CD4-positive, alpha-beta T cell (primary cell): ENCODE results near the gene JTB. TPM values are rescaled to one million over a fixed set of nuclear protein-coding genes. Genes with fewer than 3 reads are reported as not detected.

ENCODE experiments used
- ATAC-seq: fragments of 200-7000 bp; cut with Tn5 transposase; one replicate; pipeline ENCODE4 v1.10.0; 2022; ENCODE audit warnings: mild to moderate bottlenecking; ENCODE audit not compliant: poor library complexity
- CTCF ChIA-PET: fragments of 350-600 bp; sonication (Branson Sonifier 250); formaldehyde crosslinking; loops from one replicate; lab custom pipeline; 2021; ENCODE audit warnings: antibody characterized with exemption, inconsistent platforms; lab: Charles Lee
- POLR2A ChIA-PET: fragments of 350-600 bp; sonication (Branson Sonifier 250); formaldehyde crosslinking; loops from one replicate; lab custom pipeline; 2021; ENCODE audit warnings: antibody characterized with exemption, inconsistent platforms; lab: Charles Lee
- DNase-seq, 14 experiments: peaks; one replicate each; pipeline ENCODE4 v3.0.0-alpha.2; 2013 to 2020; ENCODE audit warnings: mixed read lengths in 2 of 14
- H3K27ac ChIP-seq, 2 donors: one replicate each; pipeline versions ENCODE4 v1.5.1 to v1.7.0; 2013; ENCODE audit warnings: low read length in 2 of 2, low read depth in 1 of 2, mild to moderate bottlenecking in 1 of 2
- H3K27me3 ChIP-seq, 2 experiments: 1 replicate in 1 of 2; 2 replicates in 1 of 2; pipeline versions ENCODE4 v1.6.1 to v1.7.0; 2013; ENCODE audit warnings: low read length in 2 of 2, control low read depth in 1 of 2, mild to moderate bottlenecking in 1 of 2, moderate library complexity in 1 of 2; ENCODE audit not compliant: insufficient read depth in 2 of 2, control insufficient read depth in 1 of 2
- H3K36me3 ChIP-seq: one replicate; pipeline ENCODE4 v1.6.1; 2013; ENCODE audit warnings: low read length, control low read depth; ENCODE audit not compliant: insufficient read depth
- H3K4me1 ChIP-seq: one replicate; pipeline ENCODE4 v1.6.1; 2013; ENCODE audit warnings: low read length, control low read depth; ENCODE audit not compliant: insufficient read depth
- H3K4me3 ChIP-seq: one replicate; pipeline ENCODE4 v1.5.1; 2013; ENCODE audit warnings: mild to moderate bottlenecking, low read length, moderate library complexity
- H3K9me3 ChIP-seq, 2 experiments: 1 replicate in 1 of 2; 2 replicates in 1 of 2; pipeline versions ENCODE4 v1.6.1 to v1.7.0; 2013; ENCODE audit warnings: low read length in 2 of 2, mild to moderate bottlenecking in 2 of 2, control low read depth in 1 of 2, moderate library complexity in 1 of 2; ENCODE audit not compliant: control insufficient read depth in 1 of 2, insufficient read depth in 1 of 2
- H3K27ac Mint-ChIP-seq: one replicate; pipeline ENCODE4 v1.8.0; 2020; ENCODE audit warnings: mixed read lengths
- H3K27me3 Mint-ChIP-seq: one replicate; pipeline ENCODE4 v1.8.0; 2021; ENCODE audit warnings: mixed read lengths
- H3K36me3 Mint-ChIP-seq: one replicate; pipeline ENCODE4 v1.8.0; 2021; ENCODE audit warnings: low read depth, mixed read lengths
- H3K4me1 Mint-ChIP-seq: one replicate; pipeline ENCODE4 v1.8.0; 2021; ENCODE audit warnings: low read depth, mixed read lengths
- H3K4me3 Mint-ChIP-seq: one replicate; pipeline ENCODE4 v1.8.0; 2020; ENCODE audit warnings: mild to moderate bottlenecking, mixed read lengths
- H3K9me3 Mint-ChIP-seq: one replicate; pipeline ENCODE4 v1.8.0; 2020; ENCODE audit warnings: mixed read lengths
- intact Hi-C, 2 experiments: fragments of 100-400 bp; cut with DNase I in 1 of 2; cut with micrococcal nuclease in 1 of 2; formaldehyde crosslinking; loops; one replicate each; pipeline versions ENCODE4 v1.15.1 to v1.9.0; 2023 to 2025; cut with DNase I, micrococcal nuclease
- total RNA-seq, 174 experiments: library from RNA in 2 of 174; stranded (reverse) in 2 of 174; gene quantifications; one replicate each; pipeline ENCODE4 v1.2.3 and lab custom pipeline; 2021 to 2026
- TF ChIP-seq, protein P1 (sequence below): fragments of 200-600 bp; IDR thresholded peaks from one replicate; pipeline ENCODE4 v1.8.0; 2022; ENCODE audit warnings: antibody characterized with exemption, mild to moderate bottlenecking

Gene JTB
- total RNA-seq, 2 experiments from 2014 or later: 80.4 to 80.9 TPM

DNA sequence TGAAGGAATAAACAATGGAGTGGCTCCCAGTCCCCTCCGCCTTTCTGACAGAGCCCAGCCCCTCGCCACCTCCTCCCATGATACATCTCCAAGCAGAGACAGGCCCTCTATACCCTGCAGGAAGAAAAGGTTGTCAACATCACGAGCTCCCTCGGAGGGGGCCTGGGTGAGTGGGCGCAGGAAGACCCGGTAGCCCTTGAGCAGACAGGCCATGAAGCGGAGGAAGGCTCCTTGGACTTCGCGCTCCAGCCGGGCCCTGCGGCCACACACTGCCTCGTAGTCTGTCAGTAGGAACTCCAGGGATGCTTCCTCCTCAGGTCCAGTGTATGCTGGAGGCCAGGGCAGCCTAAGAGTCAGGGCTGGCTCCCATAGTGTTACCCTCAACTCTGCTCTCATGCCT lies 38.0 kb downstream of the JTB start:
- TF ChIP-seq, protein P1, sequence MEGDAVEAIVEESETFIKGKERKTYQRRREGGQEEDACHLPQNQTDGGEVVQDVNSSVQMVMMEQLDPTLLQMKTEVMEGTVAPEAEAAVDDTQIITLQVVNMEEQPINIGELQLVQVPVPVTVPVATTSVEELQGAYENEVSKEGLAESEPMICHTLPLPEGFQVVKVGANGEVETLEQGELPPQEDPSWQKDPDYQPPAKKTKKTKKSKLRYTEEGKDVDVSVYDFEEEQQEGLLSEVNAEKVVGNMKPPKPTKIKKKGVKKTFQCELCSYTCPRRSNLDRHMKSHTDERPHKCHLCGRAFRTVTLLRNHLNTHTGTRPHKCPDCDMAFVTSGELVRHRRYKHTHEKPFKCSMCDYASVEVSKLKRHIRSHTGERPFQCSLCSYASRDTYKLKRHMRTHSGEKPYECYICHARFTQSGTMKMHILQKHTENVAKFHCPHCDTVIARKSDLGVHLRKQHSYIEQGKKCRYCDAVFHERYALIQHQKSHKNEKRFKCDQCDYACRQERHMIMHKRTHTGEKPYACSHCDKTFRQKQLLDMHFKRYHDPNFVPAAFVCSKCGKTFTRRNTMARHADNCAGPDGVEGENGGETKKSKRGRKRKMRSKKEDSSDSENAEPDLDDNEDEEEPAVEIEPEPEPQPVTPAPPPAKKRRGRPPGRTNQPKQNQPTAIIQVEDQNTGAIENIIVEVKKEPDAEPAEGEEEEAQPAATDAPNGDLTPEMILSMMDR: no peak
- no peaks in the 10 kb centered on the region for H3K9me3 ChIP-seq
- no peak overlapping the region for H3K4me3 ChIP-seq
- ATAC-seq (no peak), DNase-seq (no peak)
- H3K36me3 ChIP-seq: peaks cover 88% of the 10 kb centered on the region
- ChIA-PET CTCF (interaction anchor here (1.0 kb wide), 1 partner anchor 19 kb away, joined by 3 read pairs; no protein-coding TSS in a partner anchor), POLR2A (interaction anchor here (0.8 to 1.7 kb wide), 4 partner anchors 16 to 51 kb away, joined by 3 to 6 read pairs (median 5); partner anchors contain the start of genes GATAD2B and RPS27)
- Mint-ChIP-seq H3K36me3 (peaks cover 93% of the 10 kb centered on the region), H3K9me3 (no peaks in the 10 kb centered on the region), H3K4me1 (peaks cover 31% of the 10 kb centered on the region), H3K27me3 (no peaks in the 10 kb centered on the region), H3K4me3 (no peak overlapping the region), H3K27ac (peak overlapping the region; percentile 56)
- H3K27ac ChIP-seq: no peak overlapping the region
- H3K4me1 ChIP-seq: peaks cover 38% of the 10 kb centered on the region
- H3K27me3 ChIP-seq: no peaks in the 10 kb centered on the region
- intact Hi-C loops: no loop called here

DNA sequence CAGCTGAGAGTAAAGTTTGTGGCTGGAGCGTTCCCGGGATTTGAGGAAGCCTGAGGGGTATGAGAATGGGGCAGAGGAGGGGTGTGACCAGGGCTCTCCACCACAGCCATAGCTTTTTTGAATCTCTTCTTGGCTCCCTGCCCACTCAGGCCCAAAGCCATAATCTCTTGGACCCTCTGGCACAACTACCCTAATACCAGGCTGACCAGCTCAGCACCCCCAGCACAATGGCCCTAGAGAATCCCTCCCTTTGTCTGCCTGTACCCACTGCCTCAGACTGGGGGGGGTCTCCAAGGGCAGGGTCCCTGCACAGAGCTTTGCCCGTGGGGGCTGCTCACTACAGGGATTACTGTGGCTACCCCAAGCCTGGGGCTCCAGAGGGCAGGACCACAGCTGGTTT lies 38.5 kb downstream of the JTB start:
- H3K4me3 ChIP-seq: no peak overlapping the region
- ChIA-PET CTCF (no interaction called here), POLR2A (interaction anchor here (0.8 to 1.7 kb wide), 4 partner anchors 16 to 52 kb away, joined by 3 to 6 read pairs (median 5); partner anchors contain the start of genes GATAD2B and RPS27)
- no peak for DNase-seq
- H3K27ac ChIP-seq: no peak overlapping the region
- peaks cover 33% of the 10 kb centered on the region for H3K4me1 ChIP-seq
- TF ChIP-seq, protein P1: no peak
- intact Hi-C loops: no loop called here
- no peaks in the 10 kb centered on the region for H3K27me3 ChIP-seq
- peaks cover 95% of the 10 kb centered on the region for H3K36me3 Mint-ChIP-seq
- ATAC-seq: no peak
- peak overlapping the region; percentile 56 for H3K27ac Mint-ChIP-seq
- no peaks in the 10 kb centered on the region for H3K9me3 Mint-ChIP-seq
- peaks cover 26% of the 10 kb centered on the region for H3K4me1 Mint-ChIP-seq
- no peak overlapping the region for H3K4me3 Mint-ChIP-seq
- no peaks in the 10 kb centered on the region for H3K9me3 ChIP-seq
- H3K27me3 Mint-ChIP-seq: no peaks in the 10 kb centered on the region
- H3K36me3 ChIP-seq: peaks cover 88% of the 10 kb centered on the region

DNA sequence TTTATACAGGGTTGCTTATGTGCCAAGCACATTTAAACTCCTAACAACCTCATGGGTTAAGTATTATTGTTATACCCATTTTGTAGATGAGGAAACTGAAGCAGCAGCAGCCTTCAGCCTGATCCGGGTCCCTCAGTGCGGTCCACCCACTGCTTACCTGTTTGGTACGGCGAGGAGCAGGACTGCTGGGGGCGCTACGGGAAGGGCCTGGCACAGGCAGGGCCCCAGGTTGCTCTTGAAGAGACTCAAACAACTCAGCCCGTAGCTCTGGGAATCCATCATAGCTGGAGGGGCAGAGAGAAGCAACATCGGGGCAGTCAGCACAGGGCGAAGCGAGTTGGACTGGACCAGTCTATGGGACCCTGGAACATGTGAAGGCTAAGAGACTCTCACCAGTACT lies 40.1 kb downstream of the JTB start:
- H3K36me3 Mint-ChIP-seq: peaks cover 92% of the 10 kb centered on the region
- H3K27me3 Mint-ChIP-seq: no peaks in the 10 kb centered on the region
- no peak overlapping the region for H3K4me3 ChIP-seq
- DNase-seq: no peak
- ChIA-PET CTCF (no interaction called here), POLR2A (interaction anchor here (0.8 to 1.3 kb wide), 2 partner anchors 9 to 40 kb away, joined by 4 to 6 read pairs; partner anchors contain the start of genes DENND4B and JTB)
- no peaks in the 10 kb centered on the region for H3K9me3 ChIP-seq
- H3K27ac Mint-ChIP-seq: no peak overlapping the region
- no peaks in the 10 kb centered on the region for H3K27me3 ChIP-seq
- intact Hi-C loops: no loop called here
- ATAC-seq: no peak
- H3K27ac ChIP-seq: no peak overlapping the region
- H3K4me1 Mint-ChIP-seq: peaks cover 11% of the 10 kb centered on the region
- TF ChIP-seq, protein P1: no peak
- H3K36me3 ChIP-seq: peaks cover 91% of the 10 kb centered on the region
- H3K4me3 Mint-ChIP-seq: no peak overlapping the region
- H3K9me3 Mint-ChIP-seq: no peaks in the 10 kb centered on the region
- H3K4me1 ChIP-seq: peaks cover 17% of the 10 kb centered on the region
